Esophagus squamous epithelium (tissue), 5 donors: ENCODE data around the gene MAP3K7. TPM values are rescaled to one million over a fixed set of nuclear protein-coding genes. Genes with fewer than 3 reads are reported as not detected.

Experiments used
- DNase-seq: peaks from one replicate; lab custom pipeline; 2025; lab: John Stamatoyannopoulos, UW
- H3K27ac ChIP-seq, 4 donors: fragments of 200-600 bp; sonication (generic); one replicate each; pipeline ENCODE4 v1.5.1; 2016 to 2019; ENCODE audit warnings: mild to moderate bottlenecking in 1 of 4
- H3K27me3 ChIP-seq, 4 donors: fragments of 200-600 bp; sonication (generic); 1 replicate in 3 of 4; 2 replicates in 1 of 4; pipeline versions ENCODE4 v1.5.1 to v1.6.0; 2017 to 2021; ENCODE audit warnings: antibody characterized with exemption in 1 of 4
- H3K36me3 ChIP-seq, 3 donors: fragments of 200-600 bp; sonication (generic); one replicate each; pipeline ENCODE4 v1.5.1; 2016 to 2019
- H3K4me1 ChIP-seq, 3 donors: fragments of 200-600 bp; sonication (generic); one replicate each; pipeline ENCODE4 v1.5.1; 2017 to 2019
- H3K4me3 ChIP-seq, 4 donors: fragments of 200-600 bp; sonication (generic); 1 replicate in 3 of 4; 2 replicates in 1 of 4; pipeline ENCODE4 v1.5.1; 2016 to 2019; ENCODE audit warnings: mild to moderate bottlenecking in 2 of 4, moderate library complexity in 1 of 4
- H3K9me3 ChIP-seq, 3 donors: fragments of 200-600 bp; sonication (generic); one replicate each; pipeline ENCODE4 v1.5.1; 2016 to 2019
- POLR2A ChIP-seq, 4 donors: fragments of 450-650 bp; IDR thresholded peaks; one replicate each; pipeline ENCODE4 v1.6.1; 2017; ENCODE audit warnings: antibody characterized with exemption in 4 of 4, mild to moderate bottlenecking in 4 of 4, moderate library complexity in 3 of 4
- WGBS, 2 donors: methylation state at CpG; one replicate each; pipeline ENCODE4 v1.1.5; 2018; 5-methylcytosine and 5-hydroxymethylcytosine counted together
- intact Hi-C: fragments of 100-400 bp; cut with DNase I; formaldehyde crosslinking; loops from one replicate; pipeline ENCODE4 v1.15.0; 2022
- total RNA-seq, 4 donors: library from RNA; depleted of rRNA; stranded (reverse); fragments of >200 nt; gene quantifications; one replicate each; pipeline ENCODE4 v1.1.0, GENCODE V29; 2016
- TF ChIP-seq, protein P1 (sequence below), 6 experiments: fragments of 450-650 bp in 4 of 6; fragments of 200-600 bp in 2 of 6; sonication (generic) in 2 of 6; IDR thresholded peaks; one replicate each; pipeline ENCODE4 v1.5.1; 2016 to 2019; ENCODE audit warnings: antibody characterized with exemption in 6 of 6, mild to moderate bottlenecking in 4 of 6, moderate library complexity in 4 of 6
- donor health status: DM: yes; HTN: yes; CAD: no.

The MAP3K7 gene
- total RNA-seq, 4 donors from 2014 or later, result 10.0 to 24.0 (median 17.2) TPM

DNA sequence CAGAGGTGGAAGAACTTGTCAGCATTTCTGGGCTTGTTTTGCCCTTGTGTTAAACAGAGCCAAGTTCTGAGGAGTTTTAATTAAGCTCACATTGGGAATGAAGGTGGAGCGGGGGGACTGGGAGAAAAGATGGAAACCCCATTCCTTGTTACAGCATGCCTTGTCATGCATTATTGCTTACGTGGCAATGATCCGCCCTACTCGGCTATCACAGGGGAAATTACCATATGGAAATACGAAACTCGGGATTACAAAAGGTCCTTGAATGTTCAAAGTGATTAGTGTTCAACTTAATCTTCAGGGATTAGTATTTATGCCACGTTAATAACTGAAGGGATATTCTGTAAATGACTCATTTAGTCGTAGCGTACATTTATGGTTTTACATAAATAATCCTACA, 86.4 kb downstream of the MAP3K7 start:
- no peak for DNase-seq
- H3K27ac ChIP-seq, result no peak overlapping the region
- H3K4me1 ChIP-seq, result peaks cover 0 to 10% (median 0%) of the 10 kb centered on the region in 3 donors
- intact Hi-C loops, result no loop called here
- no peaks in the 10 kb centered on the region for H3K36me3 ChIP-seq
- H3K27me3 ChIP-seq, result peaks cover 0 to 31% (median 0%) of the 10 kb centered on the region in 4 donors
- 31 to 38% methylated on average over 9 of the region's 9 CpGs for WGBS, 2 donors
- no peak overlapping the region for H3K4me3 ChIP-seq
- no peak for TF ChIP-seq POLR2A (IDR thresholded peaks at IDR 0.05)
- TF ChIP-seq, protein P1, sequence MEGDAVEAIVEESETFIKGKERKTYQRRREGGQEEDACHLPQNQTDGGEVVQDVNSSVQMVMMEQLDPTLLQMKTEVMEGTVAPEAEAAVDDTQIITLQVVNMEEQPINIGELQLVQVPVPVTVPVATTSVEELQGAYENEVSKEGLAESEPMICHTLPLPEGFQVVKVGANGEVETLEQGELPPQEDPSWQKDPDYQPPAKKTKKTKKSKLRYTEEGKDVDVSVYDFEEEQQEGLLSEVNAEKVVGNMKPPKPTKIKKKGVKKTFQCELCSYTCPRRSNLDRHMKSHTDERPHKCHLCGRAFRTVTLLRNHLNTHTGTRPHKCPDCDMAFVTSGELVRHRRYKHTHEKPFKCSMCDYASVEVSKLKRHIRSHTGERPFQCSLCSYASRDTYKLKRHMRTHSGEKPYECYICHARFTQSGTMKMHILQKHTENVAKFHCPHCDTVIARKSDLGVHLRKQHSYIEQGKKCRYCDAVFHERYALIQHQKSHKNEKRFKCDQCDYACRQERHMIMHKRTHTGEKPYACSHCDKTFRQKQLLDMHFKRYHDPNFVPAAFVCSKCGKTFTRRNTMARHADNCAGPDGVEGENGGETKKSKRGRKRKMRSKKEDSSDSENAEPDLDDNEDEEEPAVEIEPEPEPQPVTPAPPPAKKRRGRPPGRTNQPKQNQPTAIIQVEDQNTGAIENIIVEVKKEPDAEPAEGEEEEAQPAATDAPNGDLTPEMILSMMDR (IDR thresholded peaks at IDR 0.05), result no peak
- no peaks in the 10 kb centered on the region for H3K9me3 ChIP-seq

DNA sequence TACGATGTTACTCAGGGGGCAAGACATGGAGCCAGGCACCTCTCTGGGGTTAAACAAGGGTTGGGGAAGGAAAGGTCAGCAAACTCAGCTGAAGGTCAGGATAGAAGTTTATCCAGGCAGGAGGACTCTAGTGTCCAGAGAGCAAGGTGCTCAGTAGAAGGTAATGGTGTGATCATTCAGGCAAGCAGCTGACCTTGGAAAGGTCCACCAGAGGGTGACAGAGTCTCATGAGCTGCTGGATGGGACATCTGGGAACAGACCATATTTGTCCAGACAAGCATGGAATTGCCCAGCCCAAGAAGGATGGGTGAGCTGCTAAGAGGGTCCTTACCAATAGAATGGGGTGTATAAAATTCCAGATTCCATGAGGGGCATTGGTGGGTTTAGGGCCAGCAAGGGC, 89.5 kb downstream of the MAP3K7 start:
- H3K36me3 ChIP-seq, result no peaks in the 10 kb centered on the region
- TF ChIP-seq, protein P1 (IDR thresholded peaks at IDR 0.05), result no peak
- TF ChIP-seq POLR2A (IDR thresholded peaks at IDR 0.05), result no peak
- 78 to 82% methylated on average over 1 of the region's 1 CpG for WGBS, 2 donors
- H3K4me1 ChIP-seq, result peaks cover 0 to 10% (median 0%) of the 10 kb centered on the region in 3 donors
- peaks cover 0 to 51% (median 0%) of the 10 kb centered on the region in 4 donors for H3K27me3 ChIP-seq
- no peak overlapping the region for H3K4me3 ChIP-seq
- no peak for DNase-seq
- no peak overlapping the region for H3K27ac ChIP-seq
- intact Hi-C loops, result no loop called here
- no peaks in the 10 kb centered on the region for H3K9me3 ChIP-seq

DNA sequence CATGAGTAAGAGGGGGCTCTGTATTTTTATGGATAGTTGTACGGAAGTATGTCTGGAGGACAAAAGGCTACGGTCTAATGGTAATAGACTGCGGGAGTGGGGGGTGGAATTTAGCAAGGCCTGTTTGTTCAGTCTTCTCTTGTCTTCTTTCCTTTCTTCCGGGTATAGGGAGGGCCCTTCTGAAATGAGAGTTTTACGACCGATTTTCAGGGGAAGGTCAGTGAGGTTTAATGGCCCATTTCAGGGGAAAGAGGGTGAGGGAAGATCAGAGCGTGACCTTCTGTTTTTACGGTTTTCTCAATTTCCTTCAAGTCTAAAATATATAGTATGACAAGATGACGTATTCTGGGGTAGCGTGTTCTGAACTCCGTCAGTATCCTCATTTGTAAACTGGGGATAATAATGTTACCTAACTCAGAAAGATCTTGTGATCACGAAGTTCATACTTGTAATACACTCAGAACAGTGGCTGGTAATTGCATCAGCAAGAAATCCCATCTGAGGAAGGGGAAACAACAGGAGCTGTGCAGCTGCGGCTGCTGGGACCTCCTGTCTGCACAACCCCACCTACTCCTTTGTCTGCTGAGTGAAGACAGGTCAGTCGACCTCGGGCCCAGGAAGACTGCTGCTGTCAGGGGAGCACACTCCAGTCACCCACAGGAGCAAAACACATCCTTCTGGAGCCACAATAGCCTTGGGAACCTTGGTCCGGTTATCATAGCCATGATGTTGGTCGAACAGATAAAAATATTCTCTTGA, 90.4 kb downstream of the MAP3K7 start:
- TF ChIP-seq, protein P1 (IDR thresholded peaks at IDR 0.05), result no peak
- TF ChIP-seq POLR2A (IDR thresholded peaks at IDR 0.05), result no peak
- intact Hi-C loops, result no loop called here
- WGBS, 2 donors, result 76 to 77% methylated on average over 17 of the region's 17 CpGs

DNA sequence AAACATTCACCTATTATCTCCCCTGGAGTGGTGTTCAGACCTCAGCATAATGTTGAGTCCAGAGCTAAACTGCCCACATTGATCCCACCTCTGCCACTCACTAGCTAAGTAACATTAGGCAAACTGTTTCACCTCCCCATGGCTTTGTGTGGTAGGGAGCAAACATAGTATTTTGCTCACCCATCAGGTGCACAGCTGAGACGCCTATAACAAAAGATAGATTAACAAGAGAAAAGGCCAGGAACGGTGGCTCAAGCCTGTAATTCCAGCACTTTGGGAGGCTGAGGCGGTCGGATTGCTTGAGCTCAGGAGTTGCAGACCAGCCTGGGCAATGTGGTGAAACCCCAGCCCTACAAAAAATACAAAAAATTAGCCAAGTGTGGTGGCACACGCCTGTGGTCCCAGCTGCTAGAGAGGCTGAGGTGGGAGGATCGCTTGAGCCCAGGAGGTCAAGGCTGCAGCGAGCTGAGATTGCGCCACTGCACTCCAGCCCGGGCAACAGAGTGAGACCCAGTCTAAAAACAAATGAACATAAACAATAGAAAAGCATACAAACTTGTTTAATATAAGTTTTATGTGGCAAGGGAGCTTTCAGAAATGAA, 91.6 kb downstream of the MAP3K7 start:
- intact Hi-C loops, result no loop called here
- H3K27me3 ChIP-seq, result peaks cover 0 to 45% (median 0%) of the 10 kb centered on the region in 4 donors
- no peak overlapping the region for H3K27ac ChIP-seq
- TF ChIP-seq POLR2A (IDR thresholded peaks at IDR 0.05), result no peak
- TF ChIP-seq, protein P1 (IDR thresholded peaks at IDR 0.05), result no peak
- no peak for DNase-seq
- H3K9me3 ChIP-seq, result no peaks in the 10 kb centered on the region
- no peaks in the 10 kb centered on the region for H3K36me3 ChIP-seq
- H3K4me1 ChIP-seq, result peaks cover 0 to 4% (median 0%) of the 10 kb centered on the region in 3 donors
- no peak overlapping the region for H3K4me3 ChIP-seq
- WGBS, 2 donors, result 70 to 84% methylated on average over 9 of the region's 9 CpGs

More for the DNA sequence above, 90.4 kb downstream of the MAP3K7 start:
- H3K4me3 ChIP-seq, result no peak overlapping the region
- H3K36me3 ChIP-seq, result no peaks in the 10 kb centered on the region
- peaks cover 0 to 45% (median 0%) of the 10 kb centered on the region in 4 donors for H3K27me3 ChIP-seq
- no peaks in the 10 kb centered on the region for H3K9me3 ChIP-seq
- no peak for DNase-seq
- peaks cover 0 to 10% (median 0%) of the 10 kb centered on the region in 3 donors for H3K4me1 ChIP-seq
- no peak overlapping the region for H3K27ac ChIP-seq
